NCI-H1436 treated with DMSO at 0.1 percent for 48 hours (cell line): ENCODE data around the gene RSBN1.

Experiments used
- DNase-seq: peaks from one replicate; lab custom pipeline; 2025; lab: John Stamatoyannopoulos, UW

Gene RSBN1

GRCh38 chr1:113812661-113813135 is 422 bp upstream of the RSBN1 start:
- no peak for DNase-seq

GRCh38 chr1:113811156-113811887 is 954 bp downstream of the RSBN1 start:
- DNase-seq = no peak

- DNase-seq = no peak
Observed at GRCh38 chr1:113809670-113810602, 2.3 kb downstream of the RSBN1 start.

- DNase-seq = no peak
Observed at GRCh38 chr1:113808450-113809195, 3.7 kb downstream of the RSBN1 start.

- no peak for DNase-seq
Observed at GRCh38 chr1:113805639-113806038, 6.6 kb downstream of the RSBN1 start.

GRCh38 chr1:113805256-113805531 is 7.1 kb downstream of the RSBN1 start:
- no peak for DNase-seq

- DNase-seq = no peak
Observed at GRCh38 chr1:113804421-113805255, 7.6 kb downstream of the RSBN1 start.

- DNase-seq = no peak
Observed at GRCh38 chr1:113802367-113803007, 9.8 kb downstream of the RSBN1 start.

- DNase-seq = no peak
Observed at GRCh38 chr1:113800487-113800886, 11.8 kb downstream of the RSBN1 start.

GRCh38 chr1:113797472-113797871 is 14.8 kb downstream of the RSBN1 start:
- no peak for DNase-seq

GRCh38 chr1:113793878-113794834 is 18.1 kb downstream of the RSBN1 start:
- no peak for DNase-seq

GRCh38 chr1:113792986-113793385 is 19.3 kb downstream of the RSBN1 start:
- DNase-seq = no peak

- DNase-seq = no peak
Observed at GRCh38 chr1:113792471-113792870, 19.8 kb downstream of the RSBN1 start.

GRCh38 chr1:113788802-113789201 is 23.5 kb downstream of the RSBN1 start:
- no peak for DNase-seq

GRCh38 chr1:113787663-113788062 is 24.6 kb downstream of the RSBN1 start:
- no peak for DNase-seq

GRCh38 chr1:113786069-113786468 is 26.2 kb downstream of the RSBN1 start:
- DNase-seq = no peak

GRCh38 chr1:113784104-113784779 is 28.0 kb downstream of the RSBN1 start:
- no peak for DNase-seq

GRCh38 chr1:113783254-113784103 is 28.8 kb downstream of the RSBN1 start:
- no peak for DNase-seq
